Body of pancreas (tissue), 4 donors: ENCODE data around the gene DEPDC7.

Source experiments
- CTCF ChIP-seq, 7 experiments: fragments of 450-650 bp in 4 of 7; fragments of 200-600 bp in 3 of 7; sonication (generic) in 3 of 7; IDR thresholded peaks; one replicate each; pipeline ENCODE4 v1.5.1; 2016 to 2019; ENCODE audit warnings: antibody characterized with exemption in 7 of 7
- POLR2A ChIP-seq, 3 donors: fragments of 450-650 bp; IDR thresholded peaks; one replicate each; pipeline ENCODE4 v1.6.1; 2016; ENCODE audit warnings: antibody characterized with exemption in 3 of 3, mild to moderate bottlenecking in 2 of 3

- TF ChIP-seq CTCF (IDR thresholded peaks at IDR 0.05) = no peak
- TF ChIP-seq POLR2A (IDR thresholded peaks at IDR 0.05) = no peak
Observed at GRCh38 chr11:33063326-33063881, 47.7 kb downstream of the DEPDC7 start.
